ENCODE results near the gene THG1L. TPM values are rescaled to one million over a fixed set of nuclear protein-coding genes. Genes with fewer than 3 reads are reported as not detected.
"Not testable (repeated sequence)": the region's sequence is repeated elsewhere in the genome, so short reads cannot be mapped to it uniquely, and the experiment has no call there.

THG1L gene
- total and polyA plus RNA-seq, 2 of the 13 experiments (the other 11 are each of a cell fraction or from before 2014, with no cell fraction given) = 16.6 to 17.2 TPM

DNA sequence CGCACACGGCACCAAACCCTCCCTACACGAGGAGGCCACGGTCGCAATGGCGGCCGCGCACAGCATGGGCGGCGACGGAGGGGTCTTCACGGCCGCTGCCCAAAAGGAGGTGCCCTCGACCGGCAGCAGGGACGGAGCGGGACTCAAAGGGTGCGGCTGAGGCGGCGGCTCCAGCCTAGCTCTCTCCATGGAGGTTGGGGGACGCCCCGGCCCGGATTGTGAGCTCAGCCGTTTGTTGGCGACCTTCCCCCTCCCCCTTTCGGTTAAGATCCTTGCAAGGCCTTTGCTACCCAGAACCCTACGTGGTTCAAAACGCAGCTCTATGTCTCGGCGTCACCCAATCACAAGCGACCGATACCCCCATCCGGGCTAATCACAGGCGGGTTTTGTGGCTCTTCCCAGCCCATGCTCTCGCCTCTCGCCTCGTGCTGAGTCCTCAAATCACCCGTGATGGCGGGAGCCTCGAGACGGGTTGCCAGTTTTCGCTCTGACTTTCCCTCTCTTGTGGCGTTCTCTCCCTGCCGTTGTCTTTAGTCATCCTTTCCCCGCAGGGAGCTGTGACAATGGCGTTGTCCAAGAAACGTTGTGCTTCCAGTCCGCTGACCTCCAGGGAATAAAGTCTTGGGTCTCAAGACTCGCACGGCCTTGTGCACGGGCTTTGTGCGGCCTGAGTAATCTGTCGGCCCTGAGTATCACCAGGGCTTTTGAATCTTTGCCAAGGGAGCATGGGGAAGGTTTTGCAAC lies 40.4 kb upstream of the THG1L start:
- Histone ChIP-seq H3K4me1 (ENCODE audit: insufficient read depth, low read length) (peaks cover 24% of the 10 kb centered on the region), H4K20me1 (ENCODE audit: insufficient read depth, low read length) (no peaks in the 10 kb centered on the region), H3K27ac (ENCODE audit: extremely low read length, insufficient read depth, low read length) (no peak overlapping the region), H2AFZ (ENCODE audit: low read length) (no peak overlapping the region), H3K4me3 (replicated peaks in 1 of 3; ENCODE audit: insufficient read depth in 1 of 3, low read depth in 2 of 3, low read length in 3 of 3) (no peak overlapping the region), H3K4me2 (ENCODE audit: low read depth, low read length) (no peak overlapping the region), H3K9me3 (ENCODE audit: low read length) (no peaks in the 10 kb centered on the region), H3K79me2 (ENCODE audit: insufficient read depth, low read length) (no peaks in the 10 kb centered on the region), H3K36me3 (replicated peaks in 1 of 2; ENCODE audit: control insufficient read depth in 1 of 2, insufficient read depth in 2 of 2, low read length in 2 of 2) (no peaks in the 10 kb centered on the region), H3K9ac (ENCODE audit: insufficient read depth, low read depth, low read length) (no peak overlapping the region), H3K27me3 (ENCODE audit: control insufficient read depth in 1 of 2, insufficient read depth in 2 of 2, low read length in 2 of 2) (no peaks in the 10 kb centered on the region)
- POLR2A ChIA-PET = no interaction called here
- CTCF ChIA-PET (ENCODE audit: low intra/inter-chr PET ratio, low total read pairs) = no interaction called here
- FAIRE-seq = no peak
- WGBS (ENCODE audit: low lambda C conversion rate) = 85% methylated on average over 30 of the region's 53 CpGs
- ATAC-seq = no peak
- TF ChIP-seq ZNF333 (CRISPR knock-in tag; IDR thresholded peaks at IDR 0.05; ENCODE audit: borderline replicate concordance) (no peak), PAWR (CRISPR knock-in tag; IDR thresholded peaks at IDR 0.05; ENCODE audit: borderline replicate concordance) (no peak)
- BruUV-seq (replicated peaks) = no TSS peak
- no peak for DNase-seq (ENCODE audit: low spot score)
- intact Hi-C loops (cut with micrococcal nuclease; ENCODE audit: unreplicated experiment) = no loop called here
- in situ Hi-C loops (cut with HindIII; ENCODE audit: extremely low pct_ligation_motif_present, low pct_unique_long_range_greater_than_20kb) = no loop called here

DNA sequence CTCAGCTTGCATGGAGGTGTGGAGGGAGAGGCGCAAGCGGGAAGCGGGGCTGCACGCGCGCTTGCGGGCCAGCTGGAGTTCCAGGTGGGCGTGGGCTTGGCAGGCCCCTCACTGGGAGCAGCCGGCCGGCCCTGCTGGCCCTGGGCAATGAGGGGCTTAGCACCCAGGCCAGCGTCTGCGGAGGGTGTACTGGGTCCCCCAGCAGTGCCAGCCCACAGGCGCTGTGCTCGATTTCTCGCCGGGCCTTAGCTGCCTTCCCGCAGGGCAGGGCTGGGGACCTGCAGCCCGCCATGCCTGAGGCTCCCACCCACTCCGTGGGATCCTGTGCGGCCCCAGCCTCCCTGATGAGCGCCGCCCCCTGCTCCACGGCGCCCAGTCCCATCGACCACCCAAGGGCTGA lies 37.4 kb upstream of the THG1L start:
- H3K4me1 ChIP-seq (ENCODE audit: insufficient read depth, low read length) = peaks cover 15% of the 10 kb centered on the region; the same call in 1 of the 2 replicates
- H3K79me2 ChIP-seq (ENCODE audit: insufficient read depth, low read length); H3K9ac ChIP-seq (ENCODE audit: insufficient read depth, low read depth, low read length); FAIRE-seq; CTCF ChIA-PET (ENCODE audit: low intra/inter-chr PET ratio, low total read pairs); H3K36me3 ChIP-seq (replicated peaks in 1 of 2; ENCODE audit: control insufficient read depth in 1 of 2, insufficient read depth in 2 of 2, low read length in 2 of 2); POLR2A ChIA-PET; BruUV-seq (replicated peaks); H3K4me2 ChIP-seq (ENCODE audit: low read depth, low read length); H3K4me3 ChIP-seq (replicated peaks in 1 of 3; ENCODE audit: insufficient read depth in 1 of 3, low read depth in 2 of 3, low read length in 3 of 3); intact Hi-C loops (cut with micrococcal nuclease; ENCODE audit: unreplicated experiment); ATAC-seq; H3K27me3 ChIP-seq (ENCODE audit: control insufficient read depth in 1 of 2, insufficient read depth in 2 of 2, low read length in 2 of 2); H2AFZ ChIP-seq (ENCODE audit: low read length); H3K9me3 ChIP-seq (ENCODE audit: low read length); DNase-seq (ENCODE audit: low spot score); in situ Hi-C loops (cut with HindIII; ENCODE audit: extremely low pct_ligation_motif_present, low pct_unique_long_range_greater_than_20kb); H3K27ac ChIP-seq (ENCODE audit: extremely low read length, insufficient read depth, low read length); H4K20me1 ChIP-seq (ENCODE audit: insufficient read depth, low read length): not testable (repeated sequence)
- no CpG with 5 or more reads among the region's 25 CpGs for WGBS (ENCODE audit: low lambda C conversion rate)

Data from HepG2 (cell line).